ENCODE data around the gene HDHD2. TPM values are rescaled to one million over a fixed set of nuclear protein-coding genes. Genes with fewer than 3 reads are reported as not detected.

The HDHD2 gene
- total RNA-seq, 1 donor from 2014 or later, result 47.2 TPM

DNA sequence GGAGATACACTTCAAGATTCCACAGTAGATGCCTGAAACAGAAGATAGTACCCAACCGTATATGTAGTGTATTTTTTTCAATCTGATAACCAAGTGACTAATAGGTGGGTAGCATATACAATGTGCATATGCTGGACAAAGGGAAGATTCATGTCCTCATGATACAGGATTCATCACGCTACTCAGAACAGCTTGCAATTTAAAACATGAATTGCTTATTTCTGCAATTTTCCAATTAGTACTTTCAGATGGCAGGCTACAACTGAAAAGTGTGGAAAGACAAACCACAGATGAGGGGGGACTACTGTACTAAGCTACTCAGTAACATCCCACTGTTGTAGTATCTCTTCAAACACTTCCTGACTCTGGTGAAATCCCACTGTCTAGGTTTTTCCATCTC lies 22.2 kb upstream of the HDHD2 start:
- Mint-ChIP-seq H3K27me3 (no peaks in the 10 kb centered on the region), H3K4me3 (ENCODE audit: low read depth) (no peak overlapping the region), H3K27ac (no peak overlapping the region), H3K9me3 (ENCODE audit: low read depth) (no peaks in the 10 kb centered on the region), H3K36me3 (ENCODE audit: insufficient read depth) (no peaks in the 10 kb centered on the region), H3K4me1 (ENCODE audit: low read depth) (peaks cover 4% of the 10 kb centered on the region)
- DNase-seq (ENCODE audit: low spot score, unreplicated experiment), result no peak
- no peak for TF ChIP-seq CTCF (IDR thresholded peaks at IDR 0.05; ENCODE audit: unreplicated experiment)

GRCh38 chr18:47168913-47169312 lies 18.6 kb upstream of the HDHD2 start:
- TF ChIP-seq CTCF (IDR thresholded peaks at IDR 0.05; ENCODE audit: unreplicated experiment), result no peak
- Mint-ChIP-seq H3K36me3 (ENCODE audit: insufficient read depth) (no peaks in the 10 kb centered on the region), H3K9me3 (ENCODE audit: low read depth) (no peaks in the 10 kb centered on the region), H3K27ac (no peak overlapping the region), H3K4me3 (ENCODE audit: low read depth) (no peak overlapping the region), H3K27me3 (no peaks in the 10 kb centered on the region), H3K4me1 (ENCODE audit: low read depth) (peaks cover 12% of the 10 kb centered on the region)
- no peak for DNase-seq (ENCODE audit: low spot score, unreplicated experiment)

- Mint-ChIP-seq H3K4me3 (ENCODE audit: low read depth) (no peak overlapping the region), H3K9me3 (ENCODE audit: low read depth) (no peaks in the 10 kb centered on the region), H3K36me3 (ENCODE audit: insufficient read depth) (no peaks in the 10 kb centered on the region), H3K27ac (no peak overlapping the region), H3K27me3 (no peaks in the 10 kb centered on the region), H3K4me1 (ENCODE audit: low read depth) (peaks cover 12% of the 10 kb centered on the region)
- DNase-seq (ENCODE audit: low spot score, unreplicated experiment), result no peak
- no peak for TF ChIP-seq CTCF (IDR thresholded peaks at IDR 0.05; ENCODE audit: unreplicated experiment)
Measured at GRCh38 chr18:47168509-47168908, 18.2 kb upstream of the HDHD2 start.

DNA sequence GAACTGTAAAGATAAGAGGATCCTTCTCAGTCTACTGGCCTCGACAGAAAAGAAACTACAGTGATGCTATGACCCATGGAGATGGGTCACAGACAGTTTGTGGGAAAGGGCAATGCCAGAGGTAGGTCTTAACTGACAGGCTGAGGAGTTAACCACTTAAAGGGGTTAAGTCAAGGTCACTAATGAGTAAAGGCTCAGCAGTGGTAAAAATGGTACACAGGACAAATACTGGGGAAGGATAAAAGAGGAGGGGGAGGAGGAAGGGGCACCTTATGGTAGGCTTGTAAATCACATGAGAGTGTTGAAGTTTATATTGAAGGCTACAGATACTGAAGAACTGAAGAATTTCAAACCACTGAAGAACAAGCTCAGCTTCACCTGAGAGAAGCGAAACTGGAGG lies 16.0 kb upstream of the HDHD2 start:
- Mint-ChIP-seq H3K9me3 (ENCODE audit: low read depth) (no peaks in the 10 kb centered on the region), H3K4me3 (ENCODE audit: low read depth) (no peak overlapping the region), H3K27ac (no peak overlapping the region), H3K4me1 (ENCODE audit: low read depth) (peaks cover 12% of the 10 kb centered on the region), H3K27me3 (no peaks in the 10 kb centered on the region), H3K36me3 (ENCODE audit: insufficient read depth) (peaks cover 1% of the 10 kb centered on the region)
- no peak for DNase-seq (ENCODE audit: low spot score, unreplicated experiment)
- no peak for TF ChIP-seq CTCF (IDR thresholded peaks at IDR 0.05; ENCODE audit: unreplicated experiment)

- DNase-seq (ENCODE audit: low spot score, unreplicated experiment), result no peak
- no peaks in the 10 kb centered on the region for H3K9me3 Mint-ChIP-seq (ENCODE audit: low read depth)
- H3K27ac Mint-ChIP-seq, result no peak overlapping the region
- peaks cover 8% of the 10 kb centered on the region for H3K4me1 Mint-ChIP-seq (ENCODE audit: low read depth)
- H3K27me3 Mint-ChIP-seq, result no peaks in the 10 kb centered on the region
- peaks cover 1% of the 10 kb centered on the region for H3K36me3 Mint-ChIP-seq (ENCODE audit: insufficient read depth)
- H3K4me3 Mint-ChIP-seq (ENCODE audit: low read depth), result no peak overlapping the region
- no peak for TF ChIP-seq CTCF (IDR thresholded peaks at IDR 0.05; ENCODE audit: unreplicated experiment)
Measured at GRCh38 chr18:47163241-47163640, 12.9 kb upstream of the HDHD2 start.

All from progenitor cell of endocrine pancreas (in vitro differentiated cells).